KG1 (cell line): ENCODE data around the gene RBMXL3.
"Not testable (repeated sequence)": the region's sequence is repeated elsewhere in the genome, so short reads cannot be mapped to it uniquely, and the experiment has no call there.

Source experiments
- DNase-seq: peaks from one replicate; lab custom pipeline; 2025; lab: John Stamatoyannopoulos, UW

Gene RBMXL3

GRCh38 chrX:115189110-115189509 is at the start of gene RBMXL3:
RBMXL3 (plus strand) TSS chrX:115189410; CDS start chrX:115189442, 32 bp downstream.
- DNase-seq: no peak

- no peak for DNase-seq
Measured at GRCh38 chrX:115142057-115142456, 47.2 kb upstream of the RBMXL3 start.

- DNase-seq: no peak
Measured at GRCh38 chrX:115147220-115147619, 42.0 kb upstream of the RBMXL3 start.

- no peak for DNase-seq
Measured at GRCh38 chrX:115173181-115173580, 16.0 kb upstream of the RBMXL3 start.

- DNase-seq: no peak
Measured at GRCh38 chrX:115174548-115174947, 14.7 kb upstream of the RBMXL3 start.

- DNase-seq: no peak
Measured at GRCh38 chrX:115177932-115178331, 11.3 kb upstream of the RBMXL3 start.

- no peak for DNase-seq
Measured at GRCh38 chrX:115178473-115178872, 10.7 kb upstream of the RBMXL3 start.

GRCh38 chrX:115183980-115184379 is 5.2 kb upstream of the RBMXL3 start:
- no peak for DNase-seq

- DNase-seq: no peak
Measured at GRCh38 chrX:115189646-115190635, 731 bp downstream of the RBMXL3 start.

GRCh38 chrX:115190636-115191489 is 1.7 kb downstream of the RBMXL3 start:
- DNase-seq: no peak

- DNase-seq: no peak
Measured at GRCh38 chrX:115191490-115192243, 2.5 kb downstream of the RBMXL3 start.

- no peak for DNase-seq
Measured at GRCh38 chrX:115192244-115192700, 3.1 kb downstream of the RBMXL3 start.

- DNase-seq: no peak
Measured at GRCh38 chrX:115204040-115204439, 14.8 kb downstream of the RBMXL3 start.

- DNase-seq: not testable (repeated sequence)
Measured at GRCh38 chrX:115209547-115209946, 20.3 kb downstream of the RBMXL3 start.

GRCh38 chrX:115214151-115214550 is 24.9 kb downstream of the RBMXL3 start:
- no peak for DNase-seq

- no peak for DNase-seq
Measured at GRCh38 chrX:115214605-115215004, 25.4 kb downstream of the RBMXL3 start.

- not testable (repeated sequence) for DNase-seq
Measured at GRCh38 chrX:115217346-115217745, 28.1 kb downstream of the RBMXL3 start.

- DNase-seq: no peak
Measured at GRCh38 chrX:115226929-115227328, 37.7 kb downstream of the RBMXL3 start.

- no peak for DNase-seq
Measured at GRCh38 chrX:115229337-115230003, 40.3 kb downstream of the RBMXL3 start.

GRCh38 chrX:115232933-115233496 is 43.8 kb downstream of the RBMXL3 start:
- no peak for DNase-seq
